GM23248 (cell line): Measurements from ENCODE around the gene PNMT.

Source experiments
- EZH2 ChIP-seq: fragments of 200-600 bp; sonication (generic); IDR thresholded peaks from 2 replicates; pipeline ENCODE4 v1.6.1; 2018; ENCODE audit warnings: antibody characterized with exemption, mild to moderate bottlenecking; ENCODE audit not compliant: insufficient read depth, poor library complexity, severe bottlenecking
- EZH2phosphoT487 ChIP-seq: fragments of 200-600 bp; sonication (generic); IDR thresholded peaks from 2 replicates; pipeline ENCODE4 v1.6.1; 2018; ENCODE audit warnings: antibody characterized with exemption, moderate library complexity, mild to moderate bottlenecking, low read depth; ENCODE audit not compliant: insufficient read depth

- TF ChIP-seq EZH2 (no peak), EZH2phosphoT487 (no peak)
These were observed 38.8 kb upstream of the PNMT start for GRCh38 chr17:39629494-39629880.
